22Rv1 (cell line): ENCODE data around the gene LST1.

Experiments
- H3K27ac ChIP-seq: fragments of 450-650 bp; 2 replicates; pipeline ENCODE4 v1.5.1; 2017
- CTCF ChIP-seq: fragments of 450-650 bp; IDR thresholded peaks from 2 replicates; pipeline ENCODE4 v1.5.1; 2017; ENCODE audit warnings: mild to moderate bottlenecking
- ZFX ChIP-seq: fragments of 450-650 bp; IDR thresholded peaks from 2 replicates; pipeline ENCODE4 v1.6.1; 2017; ENCODE audit warnings: antibody characterized with exemption, borderline replicate concordance

The LST1 gene

GRCh38 chr6:31557443-31558317 lies 28.4 kb upstream of the LST1 start:
- no peak overlapping the region for H3K27ac ChIP-seq
- TF ChIP-seq ZFX: no peak
- TF ChIP-seq CTCF: no peak

GRCh38 chr6:31558318-31558625 lies 27.8 kb upstream of the LST1 start:
- no peak for TF ChIP-seq ZFX
- no peak for TF ChIP-seq CTCF

GRCh38 chr6:31558631-31559500 lies 27.2 kb upstream of the LST1 start:
- TF ChIP-seq CTCF (no peak), ZFX (no peak)
- H3K27ac ChIP-seq: no peak overlapping the region

More at GRCh38 chr6:31558318-31558625, 27.8 kb upstream of the LST1 start:
- no peak overlapping the region for H3K27ac ChIP-seq

GRCh38 chr6:31559606-31559957 lies 26.5 kb upstream of the LST1 start:
- no peak overlapping the region for H3K27ac ChIP-seq
- TF ChIP-seq ZFX (no peak), CTCF (no peak)

- no peak for TF ChIP-seq ZFX
- TF ChIP-seq CTCF: no peak
- no peak overlapping the region for H3K27ac ChIP-seq
Measured at GRCh38 chr6:31559958-31560696, 25.9 kb upstream of the LST1 start.

- TF ChIP-seq CTCF (no peak), ZFX (no peak)
- no peak overlapping the region for H3K27ac ChIP-seq
Measured at GRCh38 chr6:31560697-31561058, 25.4 kb upstream of the LST1 start.
